ENCODE data around the gene SRPRB.

Gene SRPRB

DNA sequence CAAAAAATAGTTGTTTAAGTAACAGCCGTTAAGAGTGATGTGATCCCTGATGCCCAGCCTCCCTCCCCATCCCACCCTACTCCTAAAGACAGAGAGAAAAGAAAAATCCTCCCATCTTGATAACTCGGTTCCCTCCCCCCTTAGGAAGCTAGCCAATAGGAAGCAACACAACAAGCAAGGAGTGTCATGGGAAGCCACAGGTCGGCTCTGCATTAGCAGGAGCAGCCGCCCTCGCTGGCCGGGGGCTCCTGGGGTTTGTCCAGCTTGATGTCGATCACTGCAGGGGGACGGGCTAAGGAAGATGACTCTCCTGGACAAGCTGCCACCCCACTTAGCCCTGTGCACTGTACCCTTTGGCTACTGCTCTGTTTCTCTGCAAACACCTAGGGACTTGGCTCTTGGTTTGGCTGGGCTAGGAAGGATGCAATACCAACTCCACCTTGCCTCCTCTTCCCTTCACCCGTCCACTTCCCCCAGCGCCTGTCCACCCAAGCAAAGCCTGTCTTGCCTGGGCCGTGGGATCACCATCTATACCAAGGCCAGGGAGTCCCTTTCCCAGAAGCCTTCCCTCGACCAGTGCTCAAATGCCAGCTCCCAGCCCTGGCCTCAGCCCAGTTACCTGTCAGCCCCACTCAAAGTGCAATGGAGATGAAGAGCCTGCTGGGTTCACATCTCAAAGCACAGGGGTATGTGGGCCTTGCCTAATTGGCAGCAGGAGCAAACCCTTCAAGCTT, 23.1 kb downstream of the SRPRB start:
- DNase-seq = no peak

GRCh38 chr3:133829310-133829707, 23.7 kb downstream of the SRPRB start:
- DNase-seq = no peak

DNA sequence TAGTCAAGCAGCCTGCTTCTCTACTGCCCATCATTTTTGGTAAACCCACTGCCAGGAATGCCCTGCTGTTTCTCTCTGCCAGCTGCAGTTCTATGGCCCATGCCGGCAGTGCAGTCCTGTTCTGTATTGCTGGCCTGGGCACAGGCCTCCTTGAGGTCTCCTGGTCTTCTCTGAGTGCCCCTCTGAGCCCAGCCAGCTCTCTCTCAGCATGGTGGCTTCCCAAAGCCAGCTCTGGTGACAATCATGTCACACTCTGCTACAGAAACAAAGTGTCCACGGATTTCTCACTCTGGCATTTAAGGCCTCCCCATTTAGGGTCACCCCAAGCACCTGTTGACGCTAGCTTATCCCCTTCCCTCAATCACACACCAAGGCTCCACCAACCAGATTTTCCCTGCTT, 24.5 kb downstream of the SRPRB start:
- DNase-seq = no peak

DNA sequence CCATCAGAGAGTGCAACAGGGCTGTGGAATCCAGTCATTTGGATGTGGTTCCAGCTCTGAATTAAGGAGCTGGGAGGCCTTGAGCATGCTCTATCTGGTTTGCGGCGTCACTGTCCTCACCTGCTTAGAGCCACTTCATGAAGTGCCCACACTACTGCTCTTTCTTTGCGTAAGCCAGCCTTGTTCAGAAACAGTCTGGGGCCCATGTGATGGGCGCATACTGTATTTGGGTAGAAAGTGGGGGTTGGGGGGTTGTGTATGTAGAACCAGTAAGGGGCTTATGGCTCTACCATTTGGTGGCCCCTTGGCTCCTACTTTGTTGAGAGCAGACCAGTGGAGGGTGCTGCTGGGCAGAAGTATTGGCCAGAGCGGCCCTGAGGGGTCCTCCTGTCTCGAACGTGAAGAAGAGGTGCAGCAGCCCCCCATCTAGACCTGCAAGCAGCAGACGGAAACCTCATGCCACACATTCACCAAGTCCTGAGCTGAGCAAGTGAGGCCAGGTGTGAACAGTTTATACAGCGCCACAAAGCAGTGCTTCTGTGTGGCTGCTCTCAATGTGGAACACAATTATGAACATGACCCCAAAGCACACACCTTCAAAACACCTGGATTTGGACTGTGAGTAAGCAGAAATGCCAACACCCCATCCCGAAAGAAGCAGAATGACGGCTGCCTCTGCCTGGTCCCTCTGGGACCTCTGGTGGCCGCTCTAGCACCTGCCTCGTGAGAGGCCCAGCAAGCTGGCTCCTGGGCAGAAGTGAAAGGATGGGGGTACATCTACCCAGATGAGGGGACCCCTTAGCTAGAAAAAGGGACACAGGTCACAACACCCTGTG, 26.6 kb downstream of the SRPRB start:
- no peak for DNase-seq

DNA sequence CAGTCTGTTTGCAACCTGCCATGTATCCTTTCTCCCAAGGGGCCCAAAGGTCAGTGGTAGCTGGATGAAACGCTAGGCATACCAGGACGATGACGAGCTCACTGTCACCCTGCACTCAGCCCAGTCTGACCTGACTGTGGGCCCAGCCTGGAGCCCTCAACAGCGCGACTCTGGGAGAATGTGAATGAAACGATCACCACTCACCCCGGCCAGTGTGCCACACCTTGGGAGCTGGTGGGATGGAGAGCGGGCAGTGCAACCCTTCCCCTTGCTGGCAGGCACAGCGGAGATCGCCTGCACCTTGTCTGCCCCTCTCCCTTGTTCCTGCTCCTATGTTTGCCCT, 27.2 kb downstream of the SRPRB start:
- no peak for DNase-seq

DNA sequence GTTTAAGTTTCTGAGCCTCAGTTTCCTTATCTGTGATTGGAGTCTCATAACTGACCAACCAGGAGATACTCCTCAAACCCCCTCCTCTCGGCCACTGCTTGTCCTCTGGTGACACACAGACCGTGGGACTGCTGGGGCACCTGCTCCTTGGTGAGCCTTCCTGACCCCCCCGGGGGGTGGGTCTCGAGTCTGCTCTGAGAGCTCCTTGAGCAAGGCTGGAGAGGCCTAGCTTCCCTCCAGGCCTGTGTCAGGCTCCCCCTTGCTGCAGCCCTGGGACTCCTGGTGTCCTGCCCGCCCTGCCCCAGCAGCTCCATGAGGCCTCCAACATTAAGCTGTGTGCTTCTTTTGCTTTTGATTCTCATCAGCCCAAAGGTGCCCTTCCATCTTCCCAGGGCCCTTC, 27.7 kb downstream of the SRPRB start:
- DNase-seq = no peak

GRCh38 chr3:133833880-133834620, 28.4 kb downstream of the SRPRB start:
- DNase-seq = no peak

DNA sequence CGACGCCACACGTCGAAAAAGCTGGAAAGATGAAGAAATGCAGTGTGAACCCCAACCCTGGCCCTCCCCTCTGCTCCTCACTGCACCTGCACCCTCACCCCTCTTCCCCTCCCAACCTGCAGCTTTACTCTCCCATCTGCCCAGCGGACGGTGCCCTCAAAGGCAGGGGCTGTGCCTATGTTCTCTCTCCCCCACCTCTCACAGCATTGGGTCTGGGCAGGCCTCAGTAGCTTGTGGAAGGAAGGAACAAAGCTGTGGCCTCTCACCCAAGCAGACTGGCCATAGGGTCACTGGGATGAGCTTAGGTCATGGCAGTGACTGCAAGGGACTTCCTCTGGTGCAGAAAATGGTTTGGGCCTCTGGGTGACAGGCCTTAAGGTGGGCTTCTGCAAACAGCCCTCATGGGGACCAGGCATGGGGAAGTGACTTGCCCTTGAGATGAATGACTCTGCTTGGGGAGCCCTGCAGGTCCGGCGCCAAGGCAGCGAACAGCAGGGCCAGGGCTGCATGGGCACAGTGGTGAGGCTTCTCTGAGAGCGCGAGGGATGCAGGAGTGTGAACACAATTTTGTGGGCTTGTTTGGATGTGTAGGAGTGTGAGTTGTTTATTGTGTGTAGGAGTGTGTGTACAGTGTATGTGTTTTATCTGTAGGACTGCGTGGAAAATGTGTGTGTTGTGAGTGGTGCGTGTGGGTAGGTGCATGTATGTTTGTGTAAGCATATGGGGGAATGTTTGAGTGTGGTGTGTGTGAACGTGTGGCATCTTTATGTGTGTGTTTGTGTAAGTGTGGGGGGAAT, 29.2 kb downstream of the SRPRB start:
- DNase-seq = no peak

DNA sequence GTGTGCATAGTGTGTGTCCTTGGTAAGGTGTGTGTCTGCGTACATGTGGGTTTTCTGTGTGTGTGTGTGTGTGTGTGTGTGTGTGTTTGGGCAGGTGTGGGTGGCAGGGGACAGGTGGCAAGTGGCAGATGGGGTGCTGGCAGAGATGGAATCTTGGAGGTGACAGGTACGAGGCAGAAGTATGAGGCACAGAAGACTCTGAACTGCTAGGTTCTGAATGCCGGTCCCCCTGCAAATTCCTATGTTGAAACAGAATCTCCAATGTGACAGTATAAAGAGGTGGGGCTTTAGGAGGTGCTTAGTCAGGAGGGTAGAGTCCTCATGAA, 29.8 kb downstream of the SRPRB start:
- DNase-seq = no peak

DNA sequence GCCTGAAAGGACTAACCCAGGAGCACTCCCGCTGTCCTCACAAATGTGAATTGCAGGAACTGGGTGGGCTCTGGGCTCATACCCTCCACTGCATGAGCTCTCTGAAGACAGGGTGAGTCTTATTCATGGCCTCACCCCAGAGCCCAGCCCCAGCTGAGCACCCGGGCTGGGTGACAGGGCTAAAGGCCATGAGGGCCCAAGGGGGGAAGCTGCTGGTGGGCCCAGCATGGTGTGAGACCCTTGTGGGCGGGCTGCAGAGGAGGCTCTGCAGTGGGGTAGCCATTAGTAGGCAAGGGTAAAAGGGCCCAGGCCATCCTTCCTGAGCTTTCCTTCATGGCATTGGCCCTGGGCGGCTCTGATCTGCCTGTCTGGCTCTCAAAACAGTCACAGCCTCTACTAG, 30.3 kb downstream of the SRPRB start:
- DNase-seq = no peak

DNA sequence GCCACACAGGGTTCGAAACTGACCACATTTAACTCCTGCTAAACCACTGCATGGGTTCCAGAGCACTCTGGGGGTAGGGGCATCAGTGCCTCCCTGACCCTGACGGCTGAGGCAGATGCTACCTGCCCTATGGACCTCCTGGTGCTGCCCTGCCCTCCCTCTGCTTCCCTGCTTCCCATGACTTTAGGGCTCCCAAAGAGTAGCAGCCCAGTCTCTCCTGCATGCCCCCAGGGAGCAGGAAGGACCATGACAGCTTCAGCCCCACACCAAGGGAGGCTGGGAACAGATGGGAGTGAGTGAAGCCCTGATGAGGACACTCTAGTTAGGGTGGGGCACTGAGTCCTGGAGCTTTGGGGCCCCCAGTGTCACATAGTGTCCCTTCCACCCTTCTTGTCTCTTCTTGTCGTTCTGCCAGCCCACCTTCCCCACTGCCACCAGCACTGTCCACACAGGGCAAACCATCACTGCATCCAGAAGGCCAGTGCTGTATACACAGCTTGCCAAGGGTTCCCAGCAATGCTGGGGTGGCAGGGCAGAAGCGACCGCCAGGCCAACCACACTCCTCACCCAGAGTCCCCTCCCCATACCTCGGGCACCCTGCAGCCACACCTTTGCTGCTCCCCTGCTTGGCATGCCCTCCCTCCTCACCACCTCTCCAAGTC, 31.0 kb downstream of the SRPRB start:
- no peak for DNase-seq

DNA sequence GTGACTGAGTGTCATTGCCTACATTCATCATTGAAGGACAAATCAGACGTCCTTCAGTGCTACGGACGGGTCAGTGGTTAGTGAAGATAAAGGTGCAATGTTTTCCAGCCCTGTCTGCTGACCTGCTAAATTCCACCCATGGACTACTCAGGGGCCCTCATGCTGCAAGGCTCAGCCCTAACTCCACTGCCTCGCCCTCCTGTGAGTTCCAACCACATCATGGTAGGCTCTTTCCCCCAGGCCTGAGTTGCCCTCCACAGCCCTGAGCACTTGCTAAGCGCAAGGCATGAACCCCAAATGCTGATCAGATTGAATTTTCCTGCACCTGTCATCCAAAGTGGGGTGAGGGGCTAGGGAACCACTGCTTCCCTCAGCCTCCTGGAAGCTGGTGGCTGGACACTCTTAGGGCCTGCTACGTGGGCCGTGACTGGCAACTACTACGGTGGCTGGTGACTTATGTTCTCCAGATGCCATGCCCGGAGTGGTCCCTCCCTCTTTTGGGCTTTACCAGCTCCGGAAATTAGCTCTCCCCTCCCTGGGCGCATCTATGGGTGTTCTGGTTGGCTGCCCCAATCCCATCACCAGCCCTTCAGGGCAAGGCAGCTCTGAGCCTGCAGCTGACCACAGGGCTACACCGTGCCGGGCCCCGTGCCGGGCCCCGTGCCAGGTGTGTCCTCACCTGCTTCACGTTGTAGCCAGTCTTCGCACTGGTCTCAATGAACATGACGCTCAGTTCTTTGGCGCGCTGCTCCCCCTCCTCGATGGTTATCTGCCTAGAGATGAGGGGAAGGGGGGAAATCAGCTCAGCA, 32.1 kb downstream of the SRPRB start:
- no peak for DNase-seq

DNA sequence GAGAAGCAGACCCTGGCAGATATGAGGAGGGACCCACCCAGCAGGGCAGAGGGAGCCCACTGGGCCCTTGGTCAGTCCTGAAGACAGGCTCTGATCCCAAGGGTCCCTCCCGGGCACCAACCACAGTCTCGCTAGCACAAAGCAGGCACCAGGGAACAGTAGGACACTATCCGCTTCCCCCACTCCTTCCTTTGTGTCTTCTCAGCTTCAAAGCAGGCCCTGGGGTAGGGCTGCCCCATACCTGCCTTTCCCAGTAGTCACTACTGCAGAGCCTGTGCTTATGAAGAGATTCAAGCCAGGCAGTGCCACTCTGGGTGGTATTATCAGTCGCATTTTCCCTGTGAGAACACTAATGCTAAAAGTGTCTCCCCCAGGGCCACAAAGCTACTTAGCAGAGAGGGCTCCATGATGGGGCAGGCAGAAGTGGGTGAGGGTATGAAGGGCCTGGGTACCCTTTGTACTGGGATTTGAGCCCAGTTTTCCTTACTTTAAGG, 32.7 kb downstream of the SRPRB start:
- no peak for DNase-seq

DNA sequence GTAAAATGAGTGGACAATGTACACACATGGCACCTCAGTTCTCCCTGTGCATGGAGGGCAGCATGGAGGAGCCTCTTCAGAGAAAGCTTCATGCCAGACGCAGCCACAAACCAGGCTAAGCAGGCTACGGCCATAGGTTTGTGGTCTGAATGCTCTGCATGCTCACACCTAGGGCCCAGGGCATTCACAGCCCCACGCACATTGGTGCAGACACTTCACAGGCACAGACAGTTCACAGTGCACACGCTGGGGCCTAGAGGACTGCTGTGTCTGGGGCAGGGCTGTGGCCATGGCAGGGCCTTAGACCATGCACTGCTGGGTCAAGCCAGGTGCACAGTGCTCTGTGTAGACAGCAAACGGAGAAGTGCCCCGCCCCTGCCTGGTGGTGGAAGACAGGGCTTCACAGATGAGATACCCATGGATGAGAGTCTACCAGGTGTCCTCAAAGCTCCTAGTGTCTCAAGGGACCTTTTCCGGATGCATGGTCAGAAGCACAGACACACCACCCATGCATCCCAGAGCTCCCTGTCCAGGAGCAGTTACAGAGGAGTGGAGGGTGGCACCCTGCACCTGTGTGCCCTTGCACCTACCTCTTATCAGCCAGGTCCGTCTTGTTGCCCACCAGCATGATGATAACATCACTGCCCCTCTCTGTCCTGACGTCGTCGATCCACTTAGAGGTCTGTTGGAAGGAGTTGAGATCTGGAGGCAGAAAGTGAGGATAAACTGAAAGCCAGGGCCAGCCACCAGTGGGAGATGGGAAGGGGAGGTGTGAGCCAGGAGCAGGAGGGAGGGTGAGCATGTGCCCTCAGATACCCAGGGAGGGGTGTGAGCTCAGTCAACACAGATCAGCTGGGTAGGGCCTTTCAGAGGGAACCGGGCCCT, 33.5 kb downstream of the SRPRB start:
- no peak for DNase-seq

GRCh38 chr3:133840055-133840737, 34.6 kb downstream of the SRPRB start:
- DNase-seq = no peak

- DNase-seq = no peak
These were observed 35.2 kb downstream of the SRPRB start for GRCh38 chr3:133840767-133841166.

DNA sequence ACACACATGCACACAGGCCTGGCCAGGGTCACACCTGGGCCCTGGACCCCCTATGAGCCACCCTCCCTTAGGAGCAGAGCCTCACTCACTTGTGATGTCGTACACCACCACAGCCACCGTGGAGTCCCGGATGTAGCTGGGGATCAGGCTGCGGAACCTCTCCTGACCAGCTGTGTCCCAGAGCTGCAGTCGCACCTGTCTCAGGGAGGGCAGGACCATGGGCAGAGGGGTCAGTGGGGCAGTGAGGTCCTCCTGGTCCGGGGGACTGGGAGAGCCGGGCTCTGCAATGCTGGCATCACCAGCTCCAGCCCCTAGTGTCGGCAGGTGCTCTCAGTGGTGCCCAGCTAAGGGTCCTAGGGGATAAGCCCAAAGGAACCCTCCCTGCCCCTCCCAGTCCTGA, 35.6 kb downstream of the SRPRB start:
- no peak for DNase-seq

DNA sequence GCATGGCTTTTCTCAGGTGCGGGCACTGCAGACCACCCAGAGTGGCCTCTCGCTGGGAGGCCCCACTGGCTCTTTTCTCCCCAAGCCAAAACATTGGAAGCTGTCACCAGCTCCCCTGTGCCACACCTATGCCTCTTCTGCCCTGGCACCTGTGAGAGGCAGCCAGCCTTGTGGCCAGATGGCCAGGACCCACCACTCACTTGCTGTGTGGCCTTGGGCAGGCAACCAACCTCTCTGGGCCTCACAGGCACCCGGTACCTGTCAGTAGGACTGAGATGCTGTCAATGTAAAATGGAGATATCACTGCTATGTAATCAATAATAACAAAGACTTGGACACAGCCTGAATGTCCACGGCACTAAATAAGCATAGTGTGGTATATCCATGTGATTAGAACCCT, 36.5 kb downstream of the SRPRB start:
- no peak for DNase-seq

GRCh38 chr3:133843634-133844033, 38.0 kb downstream of the SRPRB start:
- DNase-seq = no peak

DNA sequence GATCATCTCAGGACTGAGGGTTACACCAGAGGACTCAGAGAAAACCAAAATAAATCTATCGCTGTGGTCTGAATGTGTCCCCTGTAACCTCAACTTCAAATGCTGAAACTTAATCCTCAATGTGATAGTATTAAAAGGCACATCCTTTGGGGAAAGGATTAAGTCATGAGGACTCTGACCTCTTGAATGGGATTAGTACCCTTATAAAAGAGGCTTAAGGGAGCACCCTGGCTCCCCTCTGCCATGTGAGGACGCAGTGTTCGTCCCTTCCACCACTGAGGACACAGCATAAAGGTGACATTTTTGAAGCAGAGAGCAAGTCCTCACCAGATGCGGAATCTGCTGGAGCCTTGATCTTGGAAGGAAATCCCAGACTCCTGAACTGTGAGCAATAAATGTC, 39.5 kb downstream of the SRPRB start:
- no peak for DNase-seq
